Measurements from ENCODE around the gene LRRC38.

DNA sequence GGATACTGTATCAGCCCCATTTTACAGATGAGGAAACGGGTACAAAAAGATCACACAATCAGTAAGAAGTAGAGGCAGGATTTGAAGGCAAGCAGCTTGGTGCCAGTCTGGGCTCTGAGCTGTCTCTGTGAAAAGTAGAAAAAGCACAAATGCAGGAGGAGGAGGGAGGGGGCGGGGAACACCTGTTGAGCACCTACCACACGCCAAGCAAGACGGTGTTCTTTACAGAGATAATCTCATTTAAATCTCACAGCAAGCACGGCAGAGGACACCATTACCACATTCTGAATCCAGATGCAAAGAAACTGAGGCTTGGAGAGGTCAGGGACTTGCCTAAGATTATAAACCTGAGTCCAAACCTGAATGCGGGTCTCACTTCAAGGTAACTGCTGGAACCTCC is 3.3 kb downstream of the LRRC38 start:
- no peak for TF ChIP-seq CTCF (IDR thresholded peaks at IDR 0.05; ENCODE audit: low read length)
- TF ChIP-seq EZH2 (IDR thresholded peaks at IDR 0.05; ENCODE audit: borderline replicate concordance, low read length) = no peak

All from OCI-LY1 (cell line).